A673 (cell line): ENCODE results near the gene APOA1. TPM values are rescaled to one million over a fixed set of nuclear protein-coding genes. Genes with fewer than 3 reads are reported as not detected.
"Not testable (repeated sequence)": the region's sequence is repeated elsewhere in the genome, so short reads cannot be mapped to it uniquely, and the experiment has no call there.

ENCODE experiments used
- BruUV-seq: library from RNA; stranded (reverse); fragments of 400-500 nt; replicated peaks from 2 replicates; lab custom pipeline; 2021; lab: Mats Ljungman, UMichigan
- CTCF ChIA-PET: fragments of 300-600 bp; sonication (Branson Sonifier 250); formaldehyde crosslinking; loops from one replicate; lab custom pipeline; 2022; ENCODE audit warnings: antibody characterized with exemption; lab: Charles Lee
- POLR2A ChIA-PET: fragments of 300-600 bp; sonication (Branson Sonifier 250); formaldehyde crosslinking; loops from one replicate; lab custom pipeline; 2022; ENCODE audit warnings: antibody characterized with exemption; ENCODE audit not compliant: low non-redundant PET; lab: Charles Lee
- DNase-seq: peaks from one replicate; pipeline ENCODE4 v3.0.0-alpha.2; 2015; ENCODE audit warnings: low spot score
- H3K27ac ChIP-seq: fragments of 200-600 bp; sonication (generic); 2 replicates; pipeline ENCODE4 v1.5.1; 2016; ENCODE audit warnings: mixed run types, low read depth, mild to moderate bottlenecking, mixed read lengths, antibody characterized with exemption, low read length; ENCODE audit not compliant: poor library complexity, severe bottlenecking
- H3K27me3 ChIP-seq: fragments of 200-600 bp; sonication (generic); replicated peaks from 2 replicates; pipeline ENCODE4 v1.6.1; 2017; ENCODE audit warnings: mixed run types, low read depth, mild to moderate bottlenecking, mixed read lengths, antibody characterized with exemption, low read length; ENCODE audit not compliant: insufficient read depth, poor library complexity
- H3K36me3 ChIP-seq: fragments of 200-600 bp; sonication (generic); 2 replicates; pipeline ENCODE4 v1.6.1; 2016; ENCODE audit warnings: mixed run types, mild to moderate bottlenecking, mixed read lengths, antibody characterized with exemption, low read length; ENCODE audit not compliant: insufficient read depth, poor library complexity, severe bottlenecking
- H3K4me1 ChIP-seq: fragments of 200-600 bp; sonication (generic); 2 replicates; pipeline ENCODE4 v1.6.1; 2017; ENCODE audit warnings: mixed run types, mild to moderate bottlenecking, mixed read lengths, antibody characterized with exemption, low read length; ENCODE audit not compliant: insufficient read depth, poor library complexity, severe bottlenecking
- H3K4me3 ChIP-seq: fragments of 200-600 bp; sonication (generic); 2 replicates; pipeline ENCODE4 v1.5.1; 2016; ENCODE audit warnings: low read depth, mixed run types, mild to moderate bottlenecking, mixed read lengths, low read length; ENCODE audit not compliant: poor library complexity, severe bottlenecking
- H3K9me3 ChIP-seq: fragments of 200-600 bp; sonication (generic); 2 replicates; pipeline ENCODE4 v1.6.1; 2016; ENCODE audit warnings: mixed run types, low read depth, mild to moderate bottlenecking, mixed read lengths, antibody characterized with exemption, low read length; ENCODE audit not compliant: poor library complexity, severe bottlenecking
- EZH2 ChIP-seq: fragments of 200-600 bp; sonication (generic); IDR thresholded peaks from 2 replicates; pipeline ENCODE4 v1.6.1; 2017; ENCODE audit warnings: borderline replicate concordance, low read depth, mild to moderate bottlenecking, mixed read lengths, antibody characterized with exemption, low read length; ENCODE audit not compliant: poor library complexity, severe bottlenecking
- intact Hi-C: fragments of 100-400 bp; cut with micrococcal nuclease; formaldehyde crosslinking; loops from one replicate; pipeline ENCODE4 v1.10.0; 2022; ENCODE audit not compliant: unreplicated experiment
- total RNA-seq: library from RNA; stranded (reverse); gene quantifications from 2 replicates; pipeline ENCODE4 v1.2.3, GENCODE V29; 2021
- TF ChIP-seq, protein P1 (sequence below): fragments of 300-800, 200-600 bp; sonication (generic); conservative IDR thresholded peaks from 2 replicates; pipeline ENCODE4 v1.5.1; 2017; ENCODE audit warnings: low read depth, mild to moderate bottlenecking, antibody characterized with exemption, low read length, moderate library complexity, mixed read lengths

APOA1 gene
- total RNA-seq, 1 experiment from 2014 or later, result 0.43 TPM

DNA sequence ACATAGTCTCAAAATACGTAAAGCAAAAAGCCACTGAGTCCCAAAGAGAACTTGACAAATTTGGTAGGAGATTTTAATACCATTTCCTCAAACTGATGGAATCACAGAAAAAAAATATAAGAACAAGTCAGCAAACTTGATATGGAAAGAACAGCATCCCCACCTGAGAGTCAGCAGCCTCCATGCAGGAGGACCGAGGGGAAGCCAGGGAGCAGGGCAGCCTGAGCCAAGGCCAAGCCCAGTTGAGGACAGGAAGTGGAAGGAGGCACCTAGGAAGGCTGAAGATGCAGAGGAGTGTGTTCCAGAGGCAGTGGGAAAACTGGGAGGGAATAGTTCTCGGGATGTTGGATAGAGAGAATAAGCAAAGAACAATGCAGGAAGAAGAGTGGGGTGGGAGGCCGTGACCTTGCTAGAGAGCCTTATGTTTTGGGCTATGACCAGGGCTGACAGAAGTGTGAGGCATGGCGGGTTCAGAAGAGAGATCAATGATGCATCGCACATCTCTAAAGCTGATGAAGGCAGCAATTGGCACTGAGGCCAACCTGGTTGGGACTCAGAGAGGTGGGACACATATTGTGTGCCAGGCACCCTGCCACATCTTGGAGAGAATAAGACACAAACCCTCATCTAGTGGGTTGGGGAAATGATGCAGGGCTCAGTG is 29.7 kb downstream of the APOA1 start:
- intact Hi-C loops, result no loop called here

DNA sequence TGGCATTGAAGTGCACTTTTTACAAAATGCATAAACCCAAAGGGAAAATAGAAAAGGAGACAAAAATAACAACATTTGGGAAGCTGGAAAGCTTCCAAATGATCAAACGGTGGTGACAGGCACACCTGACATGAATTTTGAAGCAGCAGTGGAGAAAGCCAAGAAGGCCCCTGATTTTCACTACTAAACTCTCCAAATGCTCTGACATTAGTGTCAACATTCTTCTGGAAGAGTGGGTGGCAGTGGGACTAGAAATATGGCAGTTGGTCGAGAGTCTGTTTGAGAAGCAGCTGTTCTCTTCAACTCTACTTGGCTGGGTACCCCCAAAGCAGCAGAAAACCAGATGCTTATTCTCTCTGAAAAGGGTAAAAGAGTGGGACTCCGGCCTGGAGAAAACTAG is 33.4 kb downstream of the APOA1 start:
- Histone ChIP-seq H3K27ac (no peak overlapping the region), H3K4me1 (no peaks in the 10 kb centered on the region), H3K27me3 (no peaks in the 10 kb centered on the region), H3K9me3 (no peaks in the 10 kb centered on the region), H3K4me3 (no peak overlapping the region), H3K36me3 (no peaks in the 10 kb centered on the region)
- intact Hi-C loops, result no loop called here
- ChIA-PET POLR2A (no interaction called here), CTCF (interaction anchor here (0.6 kb wide), 1 partner anchor 32 kb away, joined by 4 read pairs; no protein-coding TSS in a partner anchor)
- no peak for TF ChIP-seq EZH2
- TF ChIP-seq, protein P1, sequence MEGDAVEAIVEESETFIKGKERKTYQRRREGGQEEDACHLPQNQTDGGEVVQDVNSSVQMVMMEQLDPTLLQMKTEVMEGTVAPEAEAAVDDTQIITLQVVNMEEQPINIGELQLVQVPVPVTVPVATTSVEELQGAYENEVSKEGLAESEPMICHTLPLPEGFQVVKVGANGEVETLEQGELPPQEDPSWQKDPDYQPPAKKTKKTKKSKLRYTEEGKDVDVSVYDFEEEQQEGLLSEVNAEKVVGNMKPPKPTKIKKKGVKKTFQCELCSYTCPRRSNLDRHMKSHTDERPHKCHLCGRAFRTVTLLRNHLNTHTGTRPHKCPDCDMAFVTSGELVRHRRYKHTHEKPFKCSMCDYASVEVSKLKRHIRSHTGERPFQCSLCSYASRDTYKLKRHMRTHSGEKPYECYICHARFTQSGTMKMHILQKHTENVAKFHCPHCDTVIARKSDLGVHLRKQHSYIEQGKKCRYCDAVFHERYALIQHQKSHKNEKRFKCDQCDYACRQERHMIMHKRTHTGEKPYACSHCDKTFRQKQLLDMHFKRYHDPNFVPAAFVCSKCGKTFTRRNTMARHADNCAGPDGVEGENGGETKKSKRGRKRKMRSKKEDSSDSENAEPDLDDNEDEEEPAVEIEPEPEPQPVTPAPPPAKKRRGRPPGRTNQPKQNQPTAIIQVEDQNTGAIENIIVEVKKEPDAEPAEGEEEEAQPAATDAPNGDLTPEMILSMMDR, result no peak
- DNase-seq, result no peak
- BruUV-seq, result no TSS peak

More for the DNA sequence above, 29.7 kb downstream of the APOA1 start:
- no peaks in the 10 kb centered on the region for H3K4me1 ChIP-seq
- no peak overlapping the region for H3K27ac ChIP-seq
- no peak overlapping the region for H3K4me3 ChIP-seq
- H3K9me3 ChIP-seq, result no peaks in the 10 kb centered on the region
- H3K27me3 ChIP-seq, result no peaks in the 10 kb centered on the region
- POLR2A ChIA-PET, result no interaction called here
- no peak for TF ChIP-seq EZH2
- TF ChIP-seq, protein P1, result no peak
- BruUV-seq, result no TSS peak
- DNase-seq, result no peak
- CTCF ChIA-PET, result no interaction called here
- H3K36me3 ChIP-seq, result no peaks in the 10 kb centered on the region

DNA sequence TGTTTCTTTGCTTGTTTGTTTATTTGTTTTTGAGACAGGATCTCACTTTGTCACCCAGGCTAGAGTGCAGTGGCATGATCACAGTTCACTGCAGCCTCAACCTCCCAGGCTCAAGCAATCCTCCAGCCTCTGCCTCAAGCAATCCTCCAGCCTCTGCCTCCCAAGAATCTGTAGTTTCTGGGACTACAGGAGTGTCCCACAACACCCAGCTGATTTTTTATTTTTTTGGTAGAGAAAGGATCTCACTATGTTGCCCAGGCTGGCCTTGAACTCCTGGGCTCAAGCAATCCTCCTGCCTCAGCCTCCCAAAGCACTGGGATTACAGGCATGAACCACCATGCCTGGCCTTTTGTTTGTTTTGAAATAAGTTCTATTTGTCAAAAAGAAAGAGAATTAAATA is 35.8 kb downstream of the APOA1 start:
- CTCF ChIA-PET, DNase-seq, H3K27ac ChIP-seq: not testable (repeated sequence)

DNA sequence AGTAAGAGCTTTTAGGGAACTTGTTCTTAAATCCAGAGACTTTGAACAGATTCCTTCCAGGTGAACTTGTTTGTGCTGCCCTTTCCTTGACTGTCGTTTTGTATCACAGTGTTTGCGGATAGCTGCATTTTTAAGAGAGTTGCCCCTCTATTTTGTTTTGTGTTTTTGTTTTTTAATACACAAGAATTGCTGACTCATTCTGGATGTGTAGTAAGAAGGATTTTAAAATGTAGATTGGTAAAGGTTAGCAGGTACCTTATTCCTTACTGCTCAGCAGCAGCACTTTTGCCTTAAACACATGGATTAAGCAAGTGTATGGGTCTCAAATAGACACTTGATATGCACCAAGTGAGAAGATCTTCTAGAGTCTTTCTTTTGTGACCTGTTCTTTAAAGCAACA is 36.8 kb downstream of the APOA1 start:
- no TSS peak for BruUV-seq
- intact Hi-C loops, result no loop called here
- H3K9me3 ChIP-seq, result no peaks in the 10 kb centered on the region
- TF ChIP-seq, protein P1, result no peak
- TF ChIP-seq EZH2, result no peak
- H3K27me3 ChIP-seq, result no peaks in the 10 kb centered on the region
- POLR2A ChIA-PET, result no interaction called here
- no peak overlapping the region for H3K27ac ChIP-seq
- CTCF ChIA-PET, result no interaction called here
- DNase-seq, result no peak
- no peak overlapping the region for H3K4me3 ChIP-seq
- no peaks in the 10 kb centered on the region for H3K36me3 ChIP-seq
- H3K4me1 ChIP-seq, result no peaks in the 10 kb centered on the region

More for the DNA sequence above, 35.8 kb downstream of the APOA1 start:
- H3K27me3 ChIP-seq, H3K9me3 ChIP-seq, POLR2A ChIA-PET, H3K4me3 ChIP-seq, H3K4me1 ChIP-seq, H3K36me3 ChIP-seq, BruUV-seq, intact Hi-C loops: not testable (repeated sequence)
